ENCODE measurements around the gene PDXP.
"Not testable (repeated sequence)": the region's sequence is repeated elsewhere in the genome, so short reads cannot be mapped to it uniquely, and the experiment has no call there.

PDXP gene

DNA sequence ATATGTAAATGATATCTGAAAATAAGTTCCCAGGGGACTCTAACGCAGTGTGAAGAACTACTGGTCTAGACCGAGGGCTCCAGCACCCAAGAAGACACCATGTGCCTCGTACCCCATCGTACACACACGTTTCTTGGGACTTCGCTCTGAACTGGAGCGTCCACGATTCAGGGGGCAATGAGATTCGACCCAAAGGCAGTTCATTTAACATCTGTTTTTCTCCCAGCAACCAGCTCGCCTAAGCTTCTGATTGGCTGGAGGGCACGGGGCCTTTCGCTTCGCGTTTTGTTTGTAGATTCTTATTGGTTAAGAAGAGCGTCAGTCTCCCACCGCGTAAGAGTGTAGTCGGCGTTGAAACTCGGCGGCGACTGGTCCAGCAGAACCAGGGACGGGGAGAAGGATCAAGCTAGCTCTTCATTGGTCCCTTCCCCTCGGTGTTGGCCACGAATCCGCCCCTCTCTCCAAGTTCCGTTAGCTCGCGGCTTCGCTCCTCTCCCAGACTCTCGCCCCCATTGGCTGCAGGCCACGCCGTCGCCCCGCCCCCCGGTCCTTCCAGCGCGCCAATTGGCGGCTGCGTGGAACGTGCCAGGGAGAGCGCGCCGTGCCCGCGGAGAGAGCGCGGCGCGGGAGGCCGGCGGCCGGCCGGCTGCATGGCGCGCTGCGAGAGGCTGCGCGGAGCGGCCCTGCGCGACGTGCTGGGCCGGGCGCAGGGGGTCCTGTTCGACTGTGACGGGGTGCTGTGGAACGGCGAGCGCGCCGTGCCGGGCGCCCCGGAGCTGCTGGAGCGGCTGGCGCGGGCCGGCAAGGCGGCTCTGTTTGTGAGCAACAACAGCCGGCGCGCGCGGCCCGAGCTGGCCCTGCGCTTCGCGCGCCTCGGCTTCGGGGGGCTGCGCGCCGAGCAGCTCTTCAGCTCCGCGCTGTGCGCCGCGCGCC, at the start of gene PDXP:
Gene PDXP (plus strand): TSS at position 591 of the 933 bp plus-strand sequence. CDS start 60 bp downstream, at position 651.
- DNase-seq: peak; percentile 91

GRCh38 chr22:37609240-37610152, 49.0 kb upstream of the PDXP start:
- DNase-seq: no peak

DNA sequence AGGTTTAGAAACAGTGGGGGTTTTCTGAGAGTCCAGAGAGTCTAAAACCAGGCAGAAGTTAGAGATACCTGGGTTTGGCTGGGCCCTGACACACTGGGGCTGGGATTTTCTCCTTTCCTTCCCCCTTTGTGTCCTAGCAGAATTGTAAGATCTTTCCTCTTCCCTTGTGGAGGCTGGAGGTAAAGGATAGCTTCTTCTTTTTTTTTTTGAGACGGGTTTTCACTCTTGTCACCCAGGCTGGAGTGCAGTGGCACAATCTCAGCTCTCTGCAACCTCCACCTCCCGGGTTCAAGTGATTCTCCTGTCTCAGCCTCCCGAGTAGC, 48.4 kb upstream of the PDXP start:
- not testable (repeated sequence) for DNase-seq

GRCh38 chr22:37610480-37611129, 47.9 kb upstream of the PDXP start:
- DNase-seq: no peak

- DNase-seq: no peak
Measured at GRCh38 chr22:37611207-37611606, 47.3 kb upstream of the PDXP start.

DNA sequence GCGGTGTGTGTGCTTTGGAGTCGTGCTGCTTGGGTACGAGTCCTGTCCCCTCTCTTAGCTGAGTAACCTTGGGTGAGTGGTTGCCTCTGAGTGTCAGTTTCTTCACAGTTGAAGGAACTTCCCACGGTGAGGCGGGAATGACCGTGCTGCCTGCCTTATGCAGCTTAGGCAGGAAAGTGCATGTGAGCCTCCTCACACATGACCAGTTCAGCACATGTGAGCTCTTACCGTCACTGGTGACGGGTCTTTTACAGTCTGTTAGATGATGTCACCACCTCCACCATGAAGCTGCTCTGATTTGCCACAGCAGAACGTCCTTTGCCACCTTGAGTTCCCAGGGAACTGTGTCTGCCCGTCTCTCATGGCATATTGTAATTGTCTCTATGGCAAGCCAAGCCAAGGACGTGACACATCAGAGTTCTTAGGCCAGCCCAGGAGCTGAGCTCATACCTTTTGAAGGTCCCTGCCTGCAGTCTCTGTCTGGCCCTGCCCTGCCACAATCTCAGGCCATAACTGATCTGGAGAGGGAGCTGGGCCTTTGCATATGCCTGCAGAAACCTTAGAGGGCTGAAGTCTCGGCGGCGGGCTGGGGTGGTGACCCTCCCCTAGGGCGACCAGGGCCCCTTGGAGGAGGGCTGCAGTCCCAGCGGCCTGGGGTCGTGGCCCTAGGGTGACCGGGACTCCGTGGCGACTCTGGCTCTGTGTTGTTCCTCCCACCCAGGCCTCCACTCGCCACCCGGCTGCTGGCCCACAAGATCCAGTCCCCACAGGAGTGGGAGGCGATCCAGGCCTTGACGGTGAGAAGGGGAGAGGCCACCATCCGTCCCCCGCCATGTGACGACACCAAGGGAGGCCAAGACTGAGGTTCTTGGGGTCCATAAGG, 42.1 kb upstream of the PDXP start:
- no peak for DNase-seq

GRCh38 chr22:37617431-37617830, 41.1 kb upstream of the PDXP start:
- no peak for DNase-seq

DNA sequence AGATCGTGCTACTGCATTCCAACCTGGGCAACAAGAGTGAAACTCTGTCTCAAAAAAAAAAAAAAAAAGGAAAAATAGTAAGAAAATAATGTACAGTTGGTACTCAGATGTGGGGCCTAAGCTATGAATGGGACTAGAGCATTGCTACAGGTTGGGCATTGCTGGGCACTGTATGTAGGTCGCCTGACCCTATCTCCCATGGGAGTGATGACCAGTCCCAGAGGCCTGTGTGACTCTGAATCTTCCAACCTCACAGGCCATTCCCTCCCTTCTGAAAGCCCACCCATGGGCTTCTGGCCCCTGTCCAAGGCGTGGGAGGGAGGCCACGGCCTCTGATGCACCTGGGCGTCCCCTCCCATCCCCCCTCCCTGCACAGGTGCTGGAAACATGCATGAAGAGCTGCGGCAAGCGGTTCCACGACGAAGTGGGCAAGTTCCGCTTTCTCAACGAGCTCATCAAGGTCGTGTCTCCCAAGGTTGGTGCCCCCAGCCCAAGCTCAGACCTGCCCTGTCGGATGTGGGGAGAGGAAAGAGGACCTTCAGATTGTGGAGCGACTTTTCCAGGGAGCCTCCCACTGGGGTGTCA, 40.4 kb upstream of the PDXP start:
- DNase-seq: no peak

- DNase-seq: no peak
Measured at GRCh38 chr22:37618674-37619073, 39.8 kb upstream of the PDXP start.

GRCh38 chr22:37619991-37620390, 38.5 kb upstream of the PDXP start:
- DNase-seq: no peak

- DNase-seq: no peak
Measured at GRCh38 chr22:37621352-37621860, 37.1 kb upstream of the PDXP start.

GRCh38 chr22:37623075-37624016, 35.2 kb upstream of the PDXP start:
- peak; percentile 7 for DNase-seq

GRCh38 chr22:37624017-37624365, 34.5 kb upstream of the PDXP start:
- no peak for DNase-seq

GRCh38 chr22:37624876-37625275, 33.6 kb upstream of the PDXP start:
- no peak for DNase-seq

GRCh38 chr22:37625737-37626136, 32.8 kb upstream of the PDXP start:
- DNase-seq: no peak

DNA sequence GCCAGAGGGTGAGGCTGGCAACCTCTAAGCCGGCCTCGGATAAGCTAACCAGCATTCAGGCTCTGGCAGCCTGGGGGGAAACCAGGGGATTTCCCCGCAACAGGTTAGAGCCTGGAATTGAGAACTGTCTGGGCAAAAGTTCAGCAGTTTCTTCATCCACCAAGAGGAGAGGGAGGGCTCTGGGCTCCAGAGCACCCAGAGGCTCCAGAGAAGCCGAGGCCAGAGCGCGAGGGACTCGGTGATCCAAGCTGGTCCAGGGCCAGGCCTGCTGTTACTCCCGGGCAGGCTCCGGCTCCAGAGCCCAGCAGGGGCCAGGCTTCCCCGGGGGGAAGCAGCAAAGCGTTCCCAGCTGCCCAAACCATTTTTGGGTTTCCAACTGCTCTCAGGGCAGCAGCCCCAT, 32.4 kb upstream of the PDXP start:
- no peak for DNase-seq

- DNase-seq: no peak
Measured at GRCh38 chr22:37626556-37627075, 31.9 kb upstream of the PDXP start.

DNA sequence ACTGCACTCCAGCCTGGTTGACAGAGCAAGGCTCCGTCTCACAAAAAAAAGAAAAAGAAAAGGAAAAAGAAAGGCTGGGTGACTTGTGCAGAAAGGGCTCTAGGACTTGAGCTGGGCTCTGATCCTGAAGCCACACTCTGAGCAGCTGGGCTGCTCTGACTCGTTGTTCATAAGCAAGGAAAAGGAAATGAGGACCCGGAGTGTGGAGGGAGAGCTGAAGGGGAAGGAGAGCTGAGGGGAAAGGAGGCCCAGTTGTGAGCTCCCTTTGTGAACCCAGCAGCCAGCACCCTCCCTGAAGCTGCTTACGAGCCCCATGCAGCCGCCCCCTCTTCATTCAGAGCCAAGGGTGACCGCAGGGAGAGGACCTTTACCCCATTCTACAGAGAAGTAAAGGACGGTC, 31.4 kb upstream of the PDXP start:
- no peak for DNase-seq

- DNase-seq: no peak
Measured at GRCh38 chr22:37627545-37627944, 31.0 kb upstream of the PDXP start.

GRCh38 chr22:37628830-37629229, 29.7 kb upstream of the PDXP start:
- no peak for DNase-seq

All from NCI-H2029 treated with DMSO at 0.1 percent for 48 hours (cell line).